Lung (tissue), 12 donors: ENCODE results near the gene KIF26B. TPM values are rescaled to one million over a fixed set of nuclear protein-coding genes. Genes with fewer than 3 reads are reported as not detected.

Experiments
- ATAC-seq: fragments of 200-7000 bp; cut with Tn5 transposase; one replicate; pipeline ENCODE4 v1.9.1; 2020; ENCODE audit warnings: moderate number of reproducible peaks; ENCODE audit not compliant: insufficient read depth, low FRiP score
- DNase-seq, 3 donors: peaks; one replicate each; pipeline ENCODE4 v3.0.0-alpha.2; 2013 to 2017
- H3K27ac ChIP-seq, 2 donors: one replicate each; pipeline ENCODE4 v1.5.1; 2013; ENCODE audit warnings: mild to moderate bottlenecking in 2 of 2, moderate library complexity in 2 of 2, control low read depth in 1 of 2, inconsistent platforms in 1 of 2, low read depth in 1 of 2, low read length in 1 of 2
- H3K27me3 ChIP-seq, 3 donors: one replicate each; pipeline ENCODE4 v1.5.1; 2013; ENCODE audit warnings: low read length in 2 of 3; ENCODE audit not compliant: control insufficient read depth in 3 of 3, insufficient read depth in 3 of 3
- H3K36me3 ChIP-seq, 4 donors: one replicate each; pipeline ENCODE4 v1.5.1; 2013; ENCODE audit warnings: low read length in 4 of 4, mild to moderate bottlenecking in 1 of 4, moderate library complexity in 1 of 4; ENCODE audit not compliant: control insufficient read depth in 4 of 4, insufficient read depth in 4 of 4
- H3K4me1 ChIP-seq, 5 donors: one replicate each; pipeline ENCODE4 v1.5.1; 2013; ENCODE audit warnings: low read length in 5 of 5, mild to moderate bottlenecking in 2 of 5, moderate library complexity in 1 of 5; ENCODE audit not compliant: control insufficient read depth in 5 of 5, insufficient read depth in 5 of 5
- H3K4me3 ChIP-seq: one replicate; pipeline ENCODE4 v1.5.1; 2013; ENCODE audit warnings: mild to moderate bottlenecking, control low read depth, moderate library complexity
- H3K9ac ChIP-seq, 2 donors: one replicate each; pipeline ENCODE4 v1.5.1; 2013; ENCODE audit warnings: low read length in 2 of 2, control low read depth in 1 of 2; ENCODE audit not compliant: insufficient read depth in 1 of 2
- H3K9me3 ChIP-seq, 4 donors: one replicate each; pipeline ENCODE4 v1.5.1; 2013; ENCODE audit warnings: low read length in 3 of 4, mild to moderate bottlenecking in 1 of 4, moderate library complexity in 1 of 4; ENCODE audit not compliant: control insufficient read depth in 4 of 4, insufficient read depth in 3 of 4
- CTCF ChIP-seq: IDR thresholded peaks from 2 replicates; pipeline ENCODE4 v1.5.1; 2012; ENCODE audit warnings: mild to moderate bottlenecking; ENCODE audit errors: control extremely low read depth, extremely low read depth
- WGBS, 2 donors: extraction: QIAGEN DNeasy Blood & Tissue Kit; methylation state at CpG; one replicate each; pipeline ENCODE4 v1.1.7; 2013; 5-methylcytosine and 5-hydroxymethylcytosine counted together
- polyA plus RNA-seq, 2 donors: library from polyadenylated mRNA; stranded (reverse); fragments of 200-250 nt; gene quantifications; one replicate each; pipeline ENCODE4 v1.2.1, GENCODE V29; 2013
- total RNA-seq, 2 donors: library from RNA; depleted of rRNA in 1 of 2; stranded (reverse); fragments of >200 nt in 1 of 2; gene quantifications; one replicate each; pipeline ENCODE4 v1.2.1, GENCODE V29; 2014 to 2021
- donor health status: control.
- donor health status: control.
- donor health status: Bipolar disorder and iron deficiency.
- donor health status: healthy.
- donor health status: DM: yes; HTN: yes; CAD: no.

The KIF26B gene
- total and polyA plus RNA-seq, 4 donors, result 0.61 to 6.7 (median 2.2) TPM

DNA sequence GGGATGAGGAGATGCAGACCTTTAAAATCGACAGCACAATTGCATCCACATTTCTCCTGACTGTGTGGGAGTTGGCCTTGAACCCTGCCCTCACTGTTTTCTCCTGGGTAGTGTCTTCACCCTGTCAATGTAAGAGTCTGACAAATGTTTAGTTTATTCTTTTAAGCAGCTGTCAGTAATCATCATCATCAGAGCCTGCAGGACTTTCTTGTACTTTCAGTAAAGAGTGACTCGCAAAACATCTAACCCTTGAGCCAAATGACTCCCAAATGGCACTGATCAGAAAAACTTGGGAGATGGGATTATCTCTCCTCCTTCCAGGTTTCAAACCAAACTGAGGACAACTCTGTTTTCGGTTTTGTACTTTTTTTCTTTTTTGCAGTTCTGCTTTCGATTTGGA, 460.2 kb downstream of the KIF26B start:
- H3K9ac ChIP-seq, result no peak overlapping the region
- ATAC-seq (no peak), DNase-seq (no peak)
- no peaks in the 10 kb centered on the region for H3K36me3 ChIP-seq
- H3K4me3 ChIP-seq, result no peak overlapping the region
- TF ChIP-seq CTCF, result no peak
- H3K9me3 ChIP-seq, result no peaks in the 10 kb centered on the region
- no peaks in the 10 kb centered on the region for H3K27me3 ChIP-seq
- H3K27ac ChIP-seq, result no peak overlapping the region
- H3K4me1 ChIP-seq, result peaks cover 0 to 3% (median 0%) of the 10 kb centered on the region in 5 donors
- WGBS, 2 donors, result 74 to 83% methylated on average over 4 of the region's 4 CpGs

GRCh38 chr1:245621589-245621988, 466.8 kb downstream of the KIF26B start:
- no peak for ATAC-seq
- Histone ChIP-seq H3K9ac (no peak overlapping the region), H3K36me3 (no peaks in the 10 kb centered on the region), H3K9me3 (no peaks in the 10 kb centered on the region), H3K27me3 (no peaks in the 10 kb centered on the region), H3K4me1 (no peaks in the 10 kb centered on the region), H3K4me3 (no peak overlapping the region), H3K27ac (no peak overlapping the region)
- TF ChIP-seq CTCF, result no peak
- 58 to 69% methylated on average over 5 of the region's 5 CpGs for WGBS, 2 donors
- DNase-seq, result no peak

GRCh38 chr1:245622332-245623014, 467.7 kb downstream of the KIF26B start:
- Histone ChIP-seq H3K4me1 (no peaks in the 10 kb centered on the region), H3K9ac (no peak overlapping the region), H3K9me3 (no peaks in the 10 kb centered on the region), H3K4me3 (no peak overlapping the region), H3K27me3 (no peaks in the 10 kb centered on the region), H3K36me3 (no peaks in the 10 kb centered on the region), H3K27ac (no peak overlapping the region)
- no peak for ATAC-seq
- TF ChIP-seq CTCF, result no peak
- WGBS, 2 donors, result 90 to 92% methylated on average over 18 of the region's 18 CpGs
- no peak for DNase-seq

DNA sequence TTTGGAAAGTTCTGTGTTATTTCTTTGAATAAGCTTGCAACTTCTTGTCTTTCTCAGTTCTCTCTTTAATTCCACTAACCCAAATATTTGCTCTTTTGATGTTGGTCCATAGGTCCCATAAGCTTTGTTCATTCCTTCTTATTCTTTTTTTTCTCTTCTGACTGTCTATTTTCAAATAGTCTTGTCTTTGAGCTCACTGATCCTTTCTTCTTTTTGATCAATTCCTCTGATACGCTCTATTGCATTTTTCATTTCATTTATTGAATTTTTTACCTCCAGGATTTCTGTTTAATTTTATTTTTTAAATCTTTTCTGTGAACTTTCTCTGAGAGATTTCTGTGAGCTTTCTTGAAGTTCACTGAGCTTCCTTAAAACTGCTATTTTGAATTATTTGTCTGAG, 486.6 kb downstream of the KIF26B start:
- H3K9ac ChIP-seq, result no peak overlapping the region
- no peak for ATAC-seq

More for the DNA sequence above, 486.6 kb downstream of the KIF26B start:
- TF ChIP-seq CTCF, result no peak
- no peaks in the 10 kb centered on the region for H3K4me1 ChIP-seq
- H3K27ac ChIP-seq, result no peak overlapping the region
- H3K36me3 ChIP-seq, result no peaks in the 10 kb centered on the region
- 95 to 100% methylated on average over 1 of the region's 1 CpG for WGBS, 2 donors
- no peak overlapping the region for H3K4me3 ChIP-seq
- H3K9me3 ChIP-seq, result peaks cover 0 to 11% (median 7%) of the 10 kb centered on the region in 4 donors
- no peaks in the 10 kb centered on the region for H3K27me3 ChIP-seq
- DNase-seq, result no peak
